Measurements from ENCODE around the gene TSPO2. TPM values are rescaled to one million over a fixed set of nuclear protein-coding genes. Genes with fewer than 3 reads are reported as not detected.
"Not testable (repeated sequence)": the region's sequence is repeated elsewhere in the genome, so short reads cannot be mapped to it uniquely, and the experiment has no call there.

Gene TSPO2
- polyA plus RNA-seq, 1 donor (not counting 4 experiments of a cell fraction or from before 2014, with no cell fraction given), result not detected

DNA sequence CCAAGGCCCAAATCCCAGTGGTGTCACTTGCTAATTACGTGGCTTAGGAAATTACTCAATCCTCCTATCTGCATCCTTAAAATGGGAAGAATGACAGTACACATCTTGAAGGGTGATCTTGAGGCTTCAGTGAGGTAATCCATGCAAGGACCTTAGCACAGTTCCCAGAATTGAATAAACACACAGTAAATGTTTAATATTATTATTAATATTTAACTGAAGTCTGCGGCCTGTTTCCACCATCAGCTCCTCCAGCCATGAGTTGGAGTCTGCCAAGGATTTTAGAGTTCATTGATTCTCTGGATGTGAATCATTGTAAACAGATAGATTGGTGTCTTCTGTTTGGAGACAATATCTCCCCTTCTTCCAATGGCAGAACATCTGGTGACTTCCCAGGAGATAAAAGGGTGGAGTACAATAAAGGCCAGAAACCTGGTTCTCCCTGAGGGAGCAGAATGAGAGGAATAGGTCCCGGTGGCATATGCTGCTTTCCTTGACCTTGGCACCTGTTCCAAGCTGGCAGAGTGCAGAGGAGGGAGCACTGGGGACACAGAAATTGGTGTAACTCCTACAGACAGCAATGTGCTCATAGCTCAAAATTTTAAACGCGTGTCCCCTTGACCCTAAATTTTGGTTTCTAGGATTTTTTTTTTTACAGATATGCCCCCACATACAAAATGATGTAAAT is 28.7 kb upstream of the TSPO2 start:
- Histone ChIP-seq H3K79me2 (ENCODE audit: control insufficient read depth, insufficient read depth, low read length) (no peaks in the 10 kb centered on the region), H4K20me1 (ENCODE audit: control insufficient read depth, extremely low read depth, insufficient read depth, low read length) (no peaks in the 10 kb centered on the region), H3K9me3 (ENCODE audit: control insufficient read depth, low read depth, low read length) (no peaks in the 10 kb centered on the region), H3K4me1 (ENCODE audit: control insufficient read depth, extremely low read depth, insufficient read depth, low read length) (no peaks in the 10 kb centered on the region), H3K27ac (ENCODE audit: control insufficient read depth, insufficient read depth, low read length) (no peak overlapping the region), H3K9ac (ENCODE audit: control insufficient read depth, extremely low read depth, insufficient read depth, low read length) (no peak overlapping the region), H3K4me2 (ENCODE audit: control insufficient read depth, extremely low read depth, insufficient read depth, low read depth, low read length) (no peak overlapping the region), H3K27me3 (ENCODE audit: control insufficient read depth, extremely low read depth, insufficient read depth, low read length) (no peaks in the 10 kb centered on the region), H3K9me1 (ENCODE audit: control insufficient read depth, extremely low read depth, insufficient read depth, low read length) (no peaks in the 10 kb centered on the region), H3K4me3 (ENCODE audit: control insufficient read depth in 2 of 3, extremely low read depth in 1 of 3, insufficient read depth in 2 of 3, low read depth in 1 of 3, low read length in 3 of 3) (no peak overlapping the region), H3K36me3 (ENCODE audit: control insufficient read depth in 2 of 2, extremely low read depth in 1 of 2, insufficient read depth in 2 of 2, low read length in 2 of 2) (no peaks in the 10 kb centered on the region), H2AFZ (ENCODE audit: control insufficient read depth, low read length) (no peak overlapping the region)
- FAIRE-seq (no peak), DNase-seq (ENCODE audit: low read depth, low spot score) (no peak)
- dilution Hi-C loops (cut with MboI; ENCODE audit: extremely low pct_ligation_motif_present, low sequenced_read_pairs), result no loop called here
- no peak for TF ChIP-seq EZH2 (IDR thresholded peaks at IDR 0.05; ENCODE audit: low read length)
- TF ChIP-seq, protein P1, sequence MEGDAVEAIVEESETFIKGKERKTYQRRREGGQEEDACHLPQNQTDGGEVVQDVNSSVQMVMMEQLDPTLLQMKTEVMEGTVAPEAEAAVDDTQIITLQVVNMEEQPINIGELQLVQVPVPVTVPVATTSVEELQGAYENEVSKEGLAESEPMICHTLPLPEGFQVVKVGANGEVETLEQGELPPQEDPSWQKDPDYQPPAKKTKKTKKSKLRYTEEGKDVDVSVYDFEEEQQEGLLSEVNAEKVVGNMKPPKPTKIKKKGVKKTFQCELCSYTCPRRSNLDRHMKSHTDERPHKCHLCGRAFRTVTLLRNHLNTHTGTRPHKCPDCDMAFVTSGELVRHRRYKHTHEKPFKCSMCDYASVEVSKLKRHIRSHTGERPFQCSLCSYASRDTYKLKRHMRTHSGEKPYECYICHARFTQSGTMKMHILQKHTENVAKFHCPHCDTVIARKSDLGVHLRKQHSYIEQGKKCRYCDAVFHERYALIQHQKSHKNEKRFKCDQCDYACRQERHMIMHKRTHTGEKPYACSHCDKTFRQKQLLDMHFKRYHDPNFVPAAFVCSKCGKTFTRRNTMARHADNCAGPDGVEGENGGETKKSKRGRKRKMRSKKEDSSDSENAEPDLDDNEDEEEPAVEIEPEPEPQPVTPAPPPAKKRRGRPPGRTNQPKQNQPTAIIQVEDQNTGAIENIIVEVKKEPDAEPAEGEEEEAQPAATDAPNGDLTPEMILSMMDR (optimal IDR thresholded peaks at IDR 0.05 in 1 of 3, IDR thresholded peaks at IDR 0.05 in 1 of 3, conservative IDR thresholded peaks at IDR 0.05 in 1 of 3; ENCODE audit: extremely low read depth in 1 of 3, insufficient read depth in 2 of 3, low read length in 3 of 3), result no peak

DNA sequence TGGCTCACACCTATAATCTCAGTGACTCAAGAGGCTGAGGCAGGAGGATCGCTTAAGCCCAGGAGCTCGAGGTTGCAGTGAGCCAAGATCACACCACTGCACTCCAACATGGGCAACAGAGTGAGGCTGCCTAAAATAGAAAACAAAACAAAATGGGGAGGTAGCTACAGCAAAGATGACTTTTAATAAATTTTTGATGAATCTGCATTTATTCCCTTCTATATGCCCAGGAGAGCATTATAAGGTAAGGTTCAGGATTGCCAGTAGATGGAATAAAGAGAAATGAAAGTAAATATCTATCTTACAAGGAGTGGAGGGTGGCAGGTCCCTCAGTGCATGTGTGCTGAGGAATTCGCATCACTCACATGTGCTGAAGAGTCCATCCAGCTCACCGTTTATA is 27.5 kb upstream of the TSPO2 start:
- H3K4me2 ChIP-seq (ENCODE audit: control insufficient read depth, extremely low read depth, insufficient read depth, low read depth, low read length), result no peak overlapping the region
- H4K20me1 ChIP-seq (ENCODE audit: control insufficient read depth, extremely low read depth, insufficient read depth, low read length), result no peaks in the 10 kb centered on the region
- no peaks in the 10 kb centered on the region for H3K36me3 ChIP-seq (ENCODE audit: control insufficient read depth in 2 of 2, extremely low read depth in 1 of 2, insufficient read depth in 2 of 2, low read length in 2 of 2)
- H3K27ac ChIP-seq (ENCODE audit: control insufficient read depth, insufficient read depth, low read length), result no peak overlapping the region
- dilution Hi-C loops (cut with MboI; ENCODE audit: extremely low pct_ligation_motif_present, low sequenced_read_pairs), result no loop called here
- DNase-seq (ENCODE audit: low read depth, low spot score) (no peak), FAIRE-seq (no peak)
- H3K9me3 ChIP-seq (ENCODE audit: control insufficient read depth, low read depth, low read length), result no peaks in the 10 kb centered on the region
- H3K27me3 ChIP-seq (ENCODE audit: control insufficient read depth, extremely low read depth, insufficient read depth, low read length), result no peaks in the 10 kb centered on the region
- no peak overlapping the region for H3K9ac ChIP-seq (ENCODE audit: control insufficient read depth, extremely low read depth, insufficient read depth, low read length)
- H3K4me3 ChIP-seq (ENCODE audit: control insufficient read depth in 2 of 3, extremely low read depth in 1 of 3, insufficient read depth in 2 of 3, low read depth in 1 of 3, low read length in 3 of 3), result no peak overlapping the region
- no peak overlapping the region for H2AFZ ChIP-seq (ENCODE audit: control insufficient read depth, low read length)
- H3K79me2 ChIP-seq (ENCODE audit: control insufficient read depth, insufficient read depth, low read length), result no peaks in the 10 kb centered on the region
- H3K9me1 ChIP-seq (ENCODE audit: control insufficient read depth, extremely low read depth, insufficient read depth, low read length), result no peaks in the 10 kb centered on the region
- H3K4me1 ChIP-seq (ENCODE audit: control insufficient read depth, extremely low read depth, insufficient read depth, low read length), result no peaks in the 10 kb centered on the region
- TF ChIP-seq EZH2 (IDR thresholded peaks at IDR 0.05; ENCODE audit: low read length), result no peak
- TF ChIP-seq, protein P1 (optimal IDR thresholded peaks at IDR 0.05 in 1 of 3, IDR thresholded peaks at IDR 0.05 in 1 of 3, conservative IDR thresholded peaks at IDR 0.05 in 1 of 3; ENCODE audit: extremely low read depth in 1 of 3, insufficient read depth in 2 of 3, low read length in 3 of 3), result no peak

DNA sequence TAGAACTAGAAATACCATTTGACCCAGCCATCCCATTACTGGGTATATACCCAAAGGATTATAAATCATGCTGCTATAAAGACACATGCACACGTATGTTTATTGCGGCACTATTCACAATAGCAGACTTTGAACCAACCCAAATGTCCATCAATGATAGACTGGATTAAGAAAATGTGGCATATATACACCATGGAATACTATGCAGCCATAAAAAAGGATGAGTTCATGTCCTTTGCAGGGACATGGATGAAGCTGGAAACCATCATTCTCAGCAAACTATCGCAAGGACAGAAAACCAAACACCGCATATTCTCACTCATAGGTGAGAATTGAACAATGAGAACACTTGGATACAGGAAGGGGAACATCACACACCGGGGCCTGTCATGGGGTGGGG is 26.4 kb upstream of the TSPO2 start:
- H3K4me2 ChIP-seq (ENCODE audit: control insufficient read depth, extremely low read depth, insufficient read depth, low read depth, low read length); H3K27me3 ChIP-seq (ENCODE audit: control insufficient read depth, extremely low read depth, insufficient read depth, low read length); H3K4me1 ChIP-seq (ENCODE audit: control insufficient read depth, extremely low read depth, insufficient read depth, low read length); H3K4me3 ChIP-seq (ENCODE audit: control insufficient read depth in 2 of 3, extremely low read depth in 1 of 3, insufficient read depth in 2 of 3, low read depth in 1 of 3, low read length in 3 of 3); DNase-seq (ENCODE audit: low read depth, low spot score); H3K79me2 ChIP-seq (ENCODE audit: control insufficient read depth, insufficient read depth, low read length); H3K9me1 ChIP-seq (ENCODE audit: control insufficient read depth, extremely low read depth, insufficient read depth, low read length); FAIRE-seq; H4K20me1 ChIP-seq (ENCODE audit: control insufficient read depth, extremely low read depth, insufficient read depth, low read length); H3K9ac ChIP-seq (ENCODE audit: control insufficient read depth, extremely low read depth, insufficient read depth, low read length); dilution Hi-C loops (cut with MboI; ENCODE audit: extremely low pct_ligation_motif_present, low sequenced_read_pairs); H3K27ac ChIP-seq (ENCODE audit: control insufficient read depth, insufficient read depth, low read length); H3K36me3 ChIP-seq (ENCODE audit: control insufficient read depth in 2 of 2, extremely low read depth in 1 of 2, insufficient read depth in 2 of 2, low read length in 2 of 2); H3K9me3 ChIP-seq (ENCODE audit: control insufficient read depth, low read depth, low read length); H2AFZ ChIP-seq (ENCODE audit: control insufficient read depth, low read length): not testable (repeated sequence)

All from keratinocyte (primary cell).